C4-2B (cell line): Measurements from ENCODE around the gene SRCIN1.

Experiments
- H3K27ac ChIP-seq: fragments of 450-650 bp; 2 replicates; pipeline ENCODE4 v1.5.1; 2017
- ZFX ChIP-seq: fragments of 450-650 bp; IDR thresholded peaks from 2 replicates; pipeline ENCODE4 v1.6.1; 2017
- TF ChIP-seq, protein P1 (sequence below): fragments of 450-650 bp; conservative IDR thresholded peaks from 2 replicates; pipeline ENCODE4 v1.5.1; 2017; ENCODE audit warnings: mild to moderate bottlenecking

Gene SRCIN1

DNA sequence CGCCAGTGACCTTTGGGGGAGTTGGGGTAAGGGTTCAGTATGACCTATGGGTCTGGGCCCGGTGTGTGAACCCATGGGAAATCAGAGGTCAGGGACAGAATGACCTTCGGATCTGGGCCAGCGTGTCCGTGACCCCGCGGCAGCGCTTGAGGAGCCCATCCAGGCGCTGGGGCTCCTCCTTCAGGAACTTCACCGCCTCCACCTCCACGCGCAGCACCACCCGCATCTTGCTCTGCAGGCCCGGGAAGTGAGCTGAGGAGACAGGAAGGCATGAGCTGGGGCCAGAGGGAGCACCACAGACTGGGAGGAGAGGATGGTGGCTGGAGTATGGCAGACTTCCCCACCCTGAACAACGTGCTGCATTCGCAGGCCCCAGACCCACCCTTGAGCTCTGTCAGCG lies 53.4 kb downstream of the SRCIN1 start:
- H3K27ac ChIP-seq: no peak overlapping the region
- TF ChIP-seq ZFX: no peak
- TF ChIP-seq, protein P1, sequence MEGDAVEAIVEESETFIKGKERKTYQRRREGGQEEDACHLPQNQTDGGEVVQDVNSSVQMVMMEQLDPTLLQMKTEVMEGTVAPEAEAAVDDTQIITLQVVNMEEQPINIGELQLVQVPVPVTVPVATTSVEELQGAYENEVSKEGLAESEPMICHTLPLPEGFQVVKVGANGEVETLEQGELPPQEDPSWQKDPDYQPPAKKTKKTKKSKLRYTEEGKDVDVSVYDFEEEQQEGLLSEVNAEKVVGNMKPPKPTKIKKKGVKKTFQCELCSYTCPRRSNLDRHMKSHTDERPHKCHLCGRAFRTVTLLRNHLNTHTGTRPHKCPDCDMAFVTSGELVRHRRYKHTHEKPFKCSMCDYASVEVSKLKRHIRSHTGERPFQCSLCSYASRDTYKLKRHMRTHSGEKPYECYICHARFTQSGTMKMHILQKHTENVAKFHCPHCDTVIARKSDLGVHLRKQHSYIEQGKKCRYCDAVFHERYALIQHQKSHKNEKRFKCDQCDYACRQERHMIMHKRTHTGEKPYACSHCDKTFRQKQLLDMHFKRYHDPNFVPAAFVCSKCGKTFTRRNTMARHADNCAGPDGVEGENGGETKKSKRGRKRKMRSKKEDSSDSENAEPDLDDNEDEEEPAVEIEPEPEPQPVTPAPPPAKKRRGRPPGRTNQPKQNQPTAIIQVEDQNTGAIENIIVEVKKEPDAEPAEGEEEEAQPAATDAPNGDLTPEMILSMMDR: no peak

DNA sequence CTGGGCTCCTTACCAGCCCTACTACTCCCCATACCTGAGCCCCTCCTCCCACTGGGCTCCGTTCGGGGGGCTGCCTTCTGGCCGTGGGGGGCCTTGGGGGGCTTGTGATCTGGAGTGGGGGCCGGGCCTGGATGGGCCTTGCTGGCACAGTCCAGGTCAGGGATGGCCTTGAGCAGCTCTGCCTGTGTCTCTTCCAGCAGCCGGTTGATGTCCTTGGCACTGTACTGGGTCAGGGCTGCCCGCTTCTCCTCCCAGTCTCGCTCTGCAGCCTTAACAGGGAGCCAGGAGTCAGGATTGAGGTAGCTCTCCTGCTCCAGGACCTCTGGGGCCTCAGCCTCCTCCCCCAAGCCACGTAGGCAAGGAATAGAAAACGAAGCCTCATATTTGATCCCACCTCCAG lies 54.6 kb downstream of the SRCIN1 start:
- H3K27ac ChIP-seq: no peak overlapping the region
- TF ChIP-seq, protein P1: no peak
- no peak for TF ChIP-seq ZFX

DNA sequence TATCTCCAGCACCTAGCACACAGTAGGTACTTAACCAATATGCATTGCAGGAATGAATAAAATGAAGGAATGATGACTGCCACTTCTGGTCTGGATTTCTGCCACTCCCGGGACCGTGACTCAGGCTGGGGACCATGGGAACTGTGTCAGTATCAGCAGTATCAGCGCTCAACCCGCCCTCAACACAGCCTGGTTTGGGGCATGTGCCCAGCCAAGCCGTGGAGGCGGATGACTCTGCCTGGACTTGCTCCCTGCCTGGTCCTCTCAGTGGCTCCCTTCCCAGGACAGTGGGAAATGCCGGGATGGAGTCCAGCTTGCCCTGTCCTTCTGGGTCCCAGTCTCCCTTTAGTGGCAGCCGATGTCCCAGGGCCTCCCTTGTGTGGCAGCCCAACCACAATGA lies 55.1 kb downstream of the SRCIN1 start:
- no peak for TF ChIP-seq ZFX
- TF ChIP-seq, protein P1: no peak
- H3K27ac ChIP-seq: no peak overlapping the region

DNA sequence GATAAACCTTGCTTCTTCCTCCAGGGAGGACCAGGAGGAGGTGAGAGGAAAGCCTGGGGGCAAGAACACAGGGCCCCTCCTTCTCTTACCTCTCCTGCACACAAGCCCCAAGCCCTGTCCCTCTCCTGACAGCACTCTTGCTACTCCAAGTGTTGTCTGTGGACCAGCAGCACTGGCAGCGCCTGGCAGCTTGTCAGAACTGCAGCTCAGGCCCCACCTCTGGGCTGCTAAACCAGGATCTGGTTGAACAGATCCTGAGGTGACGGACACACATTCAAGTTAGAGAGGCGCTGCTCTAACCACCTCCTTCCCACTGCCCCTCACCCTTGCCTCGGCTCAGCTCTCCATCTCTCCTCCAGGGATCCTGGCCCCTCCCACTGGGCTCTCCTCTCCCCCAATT lies 56.5 kb downstream of the SRCIN1 start:
- no peak for TF ChIP-seq ZFX
- TF ChIP-seq, protein P1: no peak
- no peak overlapping the region for H3K27ac ChIP-seq

DNA sequence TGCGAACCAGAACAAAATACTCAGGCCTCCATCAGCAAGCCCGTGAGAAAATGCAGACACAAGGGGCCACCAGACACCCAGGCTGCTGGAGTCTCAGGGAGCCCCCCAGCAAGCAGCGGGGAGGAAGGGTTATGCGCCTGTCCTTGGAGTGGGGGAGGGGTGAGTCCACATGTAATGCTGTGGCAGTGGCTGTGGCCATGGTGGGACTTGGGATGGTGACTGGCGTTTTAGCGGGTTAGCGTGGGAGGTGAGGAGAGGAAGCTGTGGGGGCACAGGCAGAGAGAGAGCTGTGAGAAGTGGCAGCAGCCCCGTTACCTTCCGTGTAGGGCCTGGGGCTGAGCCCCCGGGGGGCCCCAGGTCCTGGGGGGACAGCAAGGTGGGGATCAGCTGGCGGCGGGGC lies 58.3 kb downstream of the SRCIN1 start:
- H3K27ac ChIP-seq: no peak overlapping the region
- no peak for TF ChIP-seq ZFX
- TF ChIP-seq, protein P1: no peak

DNA sequence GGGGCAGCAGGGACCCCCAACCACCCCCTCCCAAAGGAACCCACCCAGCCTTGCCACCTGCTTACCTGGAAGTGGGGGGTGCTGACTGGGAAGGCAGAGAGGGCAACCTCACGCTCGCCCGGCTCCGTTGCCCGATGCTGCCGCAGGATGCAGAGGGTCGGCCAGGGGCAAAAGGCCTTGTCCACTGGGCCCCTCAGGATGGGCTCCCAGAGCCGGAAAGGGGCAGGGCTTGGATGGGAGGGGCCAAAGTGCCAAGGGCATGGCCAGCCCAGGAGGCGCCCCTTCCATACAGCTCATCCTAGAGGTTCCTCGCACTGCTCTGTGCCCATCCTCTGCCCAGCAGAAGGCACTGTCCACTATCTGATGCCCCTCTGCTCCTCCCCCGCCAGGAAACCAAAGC lies 59.4 kb downstream of the SRCIN1 start:
- H3K27ac ChIP-seq: no peak overlapping the region
- TF ChIP-seq ZFX: no peak
- TF ChIP-seq, protein P1: no peak

DNA sequence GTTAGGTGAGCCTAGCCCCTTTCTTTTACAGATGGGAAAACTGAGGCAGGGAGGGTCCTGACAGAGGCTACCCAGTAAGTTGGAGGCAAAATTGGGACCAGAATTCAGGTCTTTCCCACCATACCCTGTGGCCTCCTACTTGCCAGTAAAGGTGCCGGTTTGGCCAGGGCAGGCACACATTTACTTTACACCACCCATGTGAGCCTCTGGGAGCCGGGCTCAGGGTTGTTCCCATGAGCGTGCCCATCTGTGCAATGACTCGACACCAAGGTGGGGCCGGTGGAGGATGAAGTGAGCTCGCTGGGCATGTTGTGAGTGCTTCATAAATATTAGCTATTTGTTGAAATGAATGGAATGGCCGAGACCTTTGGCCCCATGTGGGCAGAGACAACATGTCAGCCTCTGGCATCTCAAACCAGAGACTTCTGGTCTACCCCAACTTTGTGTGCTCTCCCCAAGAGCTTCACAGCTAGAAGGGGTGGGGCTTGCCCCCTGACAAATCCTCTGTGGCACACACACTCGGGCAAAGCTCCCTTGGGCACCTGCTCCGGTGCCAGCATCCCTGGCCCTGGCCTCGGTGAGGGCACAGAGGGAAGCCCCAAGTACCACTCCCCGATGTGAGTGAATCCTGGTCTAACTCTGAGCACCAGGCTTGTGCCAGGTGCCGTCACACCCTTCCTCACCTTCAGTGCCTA lies 60.1 kb downstream of the SRCIN1 start:
- TF ChIP-seq, protein P1: no peak
- no peak for TF ChIP-seq ZFX
- H3K27ac ChIP-seq: no peak overlapping the region
